GM18870 (cell line): ENCODE data around the gene ENTHD1.
"Not testable (repeated sequence)": the region's sequence is repeated elsewhere in the genome, so short reads cannot be mapped to it uniquely, and the experiment has no call there.

Source experiments
- ATAC-seq: cut with Tn5 transposase; IDR thresholded peaks from one replicate; pipeline ENCODE4 v1.9.1; 2021; ENCODE audit warnings: moderate library complexity; ENCODE audit not compliant: unreplicated experiment

The ENTHD1 gene

DNA sequence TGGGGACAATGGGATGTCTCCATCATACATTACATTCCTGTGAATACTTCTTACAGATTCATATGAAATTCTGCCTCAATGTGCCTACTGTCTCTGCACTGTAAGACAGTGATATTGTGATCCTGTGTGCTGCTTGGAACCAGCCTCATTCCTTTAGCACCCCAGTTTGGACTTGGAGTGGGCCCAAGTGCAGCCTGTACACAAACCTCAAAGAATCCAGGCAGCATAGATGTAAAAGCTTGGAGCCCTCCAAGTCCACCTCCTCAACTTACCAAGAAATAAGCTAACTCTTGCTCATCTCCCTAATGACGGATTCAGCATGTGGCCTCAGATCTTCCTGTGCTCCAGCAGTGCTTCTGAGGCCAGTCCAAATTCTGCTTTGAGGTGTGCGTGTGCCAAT is 31.7 kb upstream of the ENTHD1 start:
- no peak for ATAC-seq

- ATAC-seq: no peak
Measured at GRCh38 chr22:39924286-39924685, 30.7 kb upstream of the ENTHD1 start.

DNA sequence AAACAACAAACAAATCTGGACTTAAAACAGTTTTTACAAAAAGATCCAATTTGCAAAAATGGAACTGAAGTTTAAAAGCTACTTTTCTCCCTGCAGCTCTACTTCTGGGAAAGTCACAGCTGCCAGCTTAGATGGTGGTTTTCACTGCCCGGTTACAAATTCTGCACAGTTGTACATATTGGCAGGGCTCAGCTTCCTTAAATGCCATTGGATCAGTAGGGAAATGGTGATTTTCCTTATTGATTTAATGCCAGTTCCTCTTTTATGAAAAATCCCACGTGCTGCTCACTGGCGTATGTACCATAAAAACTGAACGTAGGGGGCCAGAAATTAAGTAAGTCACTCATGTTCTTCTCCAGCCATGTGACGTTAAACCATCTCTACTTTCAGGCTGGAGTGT is 30.1 kb upstream of the ENTHD1 start:
- ATAC-seq: no peak

- no peak for ATAC-seq
Measured at GRCh38 chr22:39920134-39920743, 26.7 kb upstream of the ENTHD1 start.

- ATAC-seq: no peak
Measured at GRCh38 chr22:39917776-39918495, 24.4 kb upstream of the ENTHD1 start.

DNA sequence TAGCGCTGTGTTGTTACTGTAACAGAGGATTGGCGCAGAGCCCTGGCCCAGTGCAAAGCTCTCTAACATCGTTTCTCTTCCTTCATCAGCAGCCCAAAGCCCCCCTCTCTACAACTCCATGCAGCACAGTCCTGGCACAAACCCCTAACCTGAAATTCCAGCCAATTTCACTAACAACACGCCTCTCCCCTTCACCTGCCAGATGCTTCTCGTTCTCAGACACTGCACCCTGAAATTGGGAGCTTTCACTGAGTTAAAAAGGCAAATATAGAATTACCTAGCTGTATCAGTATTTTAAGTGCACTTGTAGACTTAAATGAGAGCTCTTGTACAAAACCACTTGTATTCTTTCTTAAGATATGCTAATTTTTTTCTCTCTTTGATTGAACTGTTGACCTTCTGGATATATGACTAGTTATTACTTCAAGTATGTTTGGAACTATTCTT is 23.7 kb upstream of the ENTHD1 start:
- no peak for ATAC-seq

- ATAC-seq: no peak
Measured at GRCh38 chr22:39916496-39916895, 22.9 kb upstream of the ENTHD1 start.

DNA sequence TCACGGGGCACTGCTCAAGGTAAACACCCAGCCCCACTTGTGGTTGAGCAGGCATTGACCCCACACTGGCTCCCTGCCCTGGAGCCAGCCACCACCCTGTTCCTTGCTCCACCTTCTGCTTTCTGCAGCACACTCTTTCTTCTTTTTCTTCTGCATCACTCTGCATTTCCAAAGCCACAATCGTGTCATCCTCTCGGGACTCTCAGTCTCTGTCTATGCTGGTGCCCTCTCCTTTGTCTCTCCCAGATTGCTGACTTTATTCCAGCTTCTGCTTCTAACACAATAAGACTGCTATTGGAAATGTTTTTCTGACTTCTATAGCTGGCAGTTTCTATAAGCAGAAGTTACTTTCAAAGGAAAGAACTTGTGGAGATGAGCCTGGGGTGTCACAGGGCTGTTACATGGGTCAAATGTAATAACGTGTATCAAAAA is 21.8 kb upstream of the ENTHD1 start:
- ATAC-seq: no peak

GRCh38 chr22:39914584-39914983 is 21.0 kb upstream of the ENTHD1 start:
- no peak for ATAC-seq

DNA sequence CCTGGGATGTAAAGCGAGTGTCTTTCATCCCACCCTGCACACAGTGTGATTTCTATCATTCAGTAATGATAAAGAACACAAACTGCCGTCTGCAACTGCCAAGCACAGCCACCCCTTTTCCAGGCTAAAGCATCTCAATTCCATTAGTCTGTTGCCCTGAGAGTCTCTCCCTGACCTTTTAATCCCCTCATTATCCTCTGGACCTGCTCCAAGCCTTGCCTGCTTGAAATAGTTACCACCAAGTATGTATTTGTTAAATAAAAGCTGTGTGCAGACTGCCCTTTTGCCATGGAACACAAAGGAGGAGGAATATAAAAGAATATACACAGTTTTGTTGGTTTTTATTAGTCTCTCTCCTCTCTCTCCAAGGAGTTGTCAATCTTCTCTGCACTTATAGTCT is 20.3 kb upstream of the ENTHD1 start:
- no peak for ATAC-seq

- no peak for ATAC-seq
Measured at GRCh38 chr22:39913321-39913720, 19.8 kb upstream of the ENTHD1 start.

- ATAC-seq: no peak
Measured at GRCh38 chr22:39910876-39911613, 17.5 kb upstream of the ENTHD1 start.

DNA sequence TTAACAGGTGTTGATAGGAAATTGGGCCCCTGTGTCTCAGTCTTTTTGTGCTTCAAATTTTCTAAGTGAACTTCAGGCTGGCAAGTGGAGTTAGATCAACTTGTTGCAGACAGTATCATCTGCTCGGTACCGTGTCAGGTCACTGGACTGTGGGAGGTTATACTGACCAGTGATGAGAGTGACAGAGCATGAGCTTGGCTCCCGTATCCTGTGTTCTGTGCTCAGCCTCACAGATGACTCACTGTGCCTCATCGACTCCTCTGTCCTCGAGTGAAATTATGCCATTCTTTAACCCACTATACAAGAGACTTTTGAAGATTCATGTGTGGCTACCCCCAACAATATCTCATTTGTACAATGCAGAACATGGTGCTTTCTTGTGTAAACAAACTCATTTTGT is 15.2 kb upstream of the ENTHD1 start:
- ATAC-seq: no peak

- no peak for ATAC-seq
Measured at GRCh38 chr22:39908136-39908535, 14.6 kb upstream of the ENTHD1 start.

GRCh38 chr22:39907605-39908097 is 14.1 kb upstream of the ENTHD1 start:
- ATAC-seq: no peak

DNA sequence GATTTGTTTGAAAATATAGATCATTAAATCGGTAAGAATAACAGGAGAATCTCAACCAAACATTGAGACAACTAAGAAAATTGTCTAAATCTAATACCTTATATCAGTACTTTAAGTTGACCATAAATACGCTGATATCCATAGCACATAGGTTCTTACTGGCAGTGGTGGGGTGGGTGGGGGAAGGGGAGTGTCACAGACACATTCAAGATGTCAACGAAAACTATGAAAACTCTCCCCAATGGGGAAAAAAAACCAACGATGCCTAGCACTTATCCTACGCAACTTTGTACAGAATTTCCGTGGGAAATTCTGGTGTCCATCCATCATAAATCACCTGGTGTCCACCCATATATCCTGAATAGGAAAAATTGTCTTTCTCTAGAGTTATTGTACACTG is 13.5 kb upstream of the ENTHD1 start:
- no peak for ATAC-seq

DNA sequence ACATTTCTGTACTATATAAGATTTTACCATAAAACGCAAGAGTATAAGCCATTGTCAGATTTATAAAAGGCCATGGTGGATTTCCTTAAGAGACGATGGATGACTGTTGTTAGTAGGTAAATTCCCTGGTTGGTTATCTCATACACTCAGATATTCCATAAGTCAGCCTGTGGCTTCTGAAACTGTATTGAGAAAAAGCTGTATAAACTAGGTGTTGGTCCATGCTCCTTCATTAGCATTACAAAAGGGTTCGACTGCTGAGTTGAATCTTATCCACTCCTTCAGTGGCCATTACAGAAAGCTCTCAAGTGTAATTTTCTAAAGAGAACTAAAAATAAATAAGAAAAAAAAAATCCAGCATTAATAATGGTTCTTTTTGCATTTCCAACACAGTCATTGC is 12.6 kb upstream of the ENTHD1 start:
- ATAC-seq: no peak

DNA sequence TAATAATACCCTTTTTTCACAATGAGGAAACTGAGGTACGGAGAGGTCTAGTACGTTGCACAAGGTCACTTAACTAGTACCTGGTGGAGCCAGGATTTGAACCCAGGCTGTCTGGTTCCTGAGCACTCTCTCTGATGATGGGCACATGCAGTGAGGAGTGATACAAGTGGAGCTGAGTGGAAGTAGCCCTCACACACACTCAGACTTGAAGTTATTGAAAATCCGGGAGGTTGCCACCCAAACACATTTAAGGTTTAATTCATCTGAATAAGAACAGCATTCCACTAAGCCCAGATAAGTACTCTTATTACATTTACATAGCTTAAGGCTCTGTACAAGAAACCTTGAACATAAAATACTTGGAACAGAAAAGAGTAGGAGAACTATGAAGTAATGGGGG is 12.1 kb upstream of the ENTHD1 start:
- ATAC-seq: no peak

- no peak for ATAC-seq
Measured at GRCh38 chr22:39904862-39905261, 11.3 kb upstream of the ENTHD1 start.

- ATAC-seq: not testable (repeated sequence)
Measured at GRCh38 chr22:39904024-39904423, 10.5 kb upstream of the ENTHD1 start.

DNA sequence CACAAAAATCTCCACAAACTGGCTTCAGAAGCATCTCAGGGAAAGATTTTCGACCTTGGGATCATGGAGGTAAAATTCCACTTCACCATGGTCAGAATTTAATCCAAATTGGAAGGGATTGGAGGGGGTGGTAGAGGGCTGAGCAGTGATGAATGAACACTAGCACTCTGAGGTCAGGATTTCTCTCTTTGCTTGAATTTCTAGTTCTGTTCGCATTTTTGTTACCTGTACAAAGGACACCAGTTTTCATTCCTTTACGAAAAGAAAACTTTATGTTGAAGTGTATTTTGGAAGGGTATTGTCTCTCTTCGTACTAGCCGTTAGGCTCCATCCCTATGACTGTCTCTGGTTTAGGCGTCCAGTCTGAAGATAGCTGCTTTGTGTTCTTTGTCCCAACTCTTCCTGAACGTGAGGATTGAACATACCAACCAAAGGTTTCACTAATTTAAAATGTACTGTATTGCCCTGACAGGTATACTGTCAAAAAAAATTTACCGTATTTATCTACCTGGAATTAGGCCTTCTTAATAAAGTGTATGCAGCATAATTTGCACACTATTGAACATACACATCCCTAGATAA is 8.1 kb upstream of the ENTHD1 start:
- ATAC-seq: no peak
